Esophagus squamous epithelium (tissue), 5 donors: ENCODE measurements around the gene OBP2A. TPM values are rescaled to one million over a fixed set of nuclear protein-coding genes. Genes with fewer than 3 reads are reported as not detected.

Experiments used
- DNase-seq: peaks from one replicate; lab custom pipeline; 2025; lab: John Stamatoyannopoulos, UW
- H3K27ac ChIP-seq, 4 donors: fragments of 200-600 bp; sonication (generic); one replicate each; pipeline ENCODE4 v1.5.1; 2016 to 2019; ENCODE audit warnings: mild to moderate bottlenecking in 1 of 4
- H3K27me3 ChIP-seq, 4 donors: fragments of 200-600 bp; sonication (generic); 1 replicate in 3 of 4; 2 replicates in 1 of 4; pipeline versions ENCODE4 v1.5.1 to v1.6.0; 2017 to 2021; ENCODE audit warnings: antibody characterized with exemption in 1 of 4
- H3K36me3 ChIP-seq, 3 donors: fragments of 200-600 bp; sonication (generic); one replicate each; pipeline ENCODE4 v1.5.1; 2016 to 2019
- H3K4me1 ChIP-seq, 3 donors: fragments of 200-600 bp; sonication (generic); one replicate each; pipeline ENCODE4 v1.5.1; 2017 to 2019
- H3K4me3 ChIP-seq, 4 donors: fragments of 200-600 bp; sonication (generic); 1 replicate in 3 of 4; 2 replicates in 1 of 4; pipeline ENCODE4 v1.5.1; 2016 to 2019; ENCODE audit warnings: mild to moderate bottlenecking in 2 of 4, moderate library complexity in 1 of 4
- H3K9me3 ChIP-seq, 3 donors: fragments of 200-600 bp; sonication (generic); one replicate each; pipeline ENCODE4 v1.5.1; 2016 to 2019
- POLR2A ChIP-seq, 4 donors: fragments of 450-650 bp; IDR thresholded peaks; one replicate each; pipeline ENCODE4 v1.6.1; 2017; ENCODE audit warnings: antibody characterized with exemption in 4 of 4, mild to moderate bottlenecking in 4 of 4, moderate library complexity in 3 of 4
- WGBS, 2 donors: methylation state at CpG; one replicate each; pipeline ENCODE4 v1.1.5; 2018; 5-methylcytosine and 5-hydroxymethylcytosine counted together
- intact Hi-C: fragments of 100-400 bp; cut with DNase I; formaldehyde crosslinking; loops from one replicate; pipeline ENCODE4 v1.15.0; 2022
- total RNA-seq, 4 donors: library from RNA; depleted of rRNA; stranded (reverse); fragments of >200 nt; gene quantifications; one replicate each; pipeline ENCODE4 v1.1.0, GENCODE V29; 2016
- TF ChIP-seq, protein P1 (sequence below), 6 experiments: fragments of 450-650 bp in 4 of 6; fragments of 200-600 bp in 2 of 6; sonication (generic) in 2 of 6; IDR thresholded peaks; one replicate each; pipeline ENCODE4 v1.5.1; 2016 to 2019; ENCODE audit warnings: antibody characterized with exemption in 6 of 6, mild to moderate bottlenecking in 4 of 6, moderate library complexity in 4 of 6
- donor health status: DM: yes; HTN: yes; CAD: no.

OBP2A gene
- total RNA-seq, 4 donors from 2014 or later: not detected

DNA sequence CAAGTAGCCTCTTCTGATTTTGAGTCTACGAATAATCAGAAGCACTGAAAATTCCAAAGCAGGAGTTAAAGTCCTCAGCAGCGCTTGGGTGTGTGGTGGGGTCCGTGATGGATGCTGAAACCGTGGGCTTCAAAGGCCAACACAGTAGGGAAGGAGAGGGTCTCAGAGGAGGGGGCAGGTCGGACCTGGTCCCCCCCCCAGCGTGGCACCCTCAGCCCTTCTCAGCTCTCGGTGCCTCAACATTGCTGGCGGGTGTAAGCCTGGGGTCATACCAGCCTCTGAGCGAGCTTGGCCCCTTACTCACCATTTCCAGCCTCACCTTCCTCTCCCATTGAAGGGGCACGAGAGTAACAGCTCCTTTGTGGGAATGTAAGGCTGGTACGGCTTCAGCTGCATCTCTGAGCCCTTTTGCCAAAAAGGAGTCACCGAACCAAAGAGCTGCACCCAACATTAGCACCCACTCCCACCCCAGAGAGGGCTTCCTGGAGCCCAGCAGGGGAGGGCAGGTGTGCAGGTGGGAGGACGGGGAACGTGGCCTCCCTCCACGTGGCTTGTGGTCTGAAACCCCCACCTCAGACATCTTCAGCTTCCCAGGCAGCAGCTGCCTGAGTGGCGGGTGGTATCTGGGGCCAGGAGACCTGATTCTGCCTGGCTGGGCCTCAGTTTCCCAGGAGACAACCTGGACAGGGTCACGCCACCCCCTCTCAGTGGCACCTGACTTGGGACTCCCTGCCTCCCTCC is 31.4 kb upstream of the OBP2A start:
- no peaks in the 10 kb centered on the region for H3K36me3 ChIP-seq
- no peak overlapping the region for H3K27ac ChIP-seq
- no peaks in the 10 kb centered on the region for H3K4me1 ChIP-seq
- DNase-seq: no peak
- TF ChIP-seq, protein P1, sequence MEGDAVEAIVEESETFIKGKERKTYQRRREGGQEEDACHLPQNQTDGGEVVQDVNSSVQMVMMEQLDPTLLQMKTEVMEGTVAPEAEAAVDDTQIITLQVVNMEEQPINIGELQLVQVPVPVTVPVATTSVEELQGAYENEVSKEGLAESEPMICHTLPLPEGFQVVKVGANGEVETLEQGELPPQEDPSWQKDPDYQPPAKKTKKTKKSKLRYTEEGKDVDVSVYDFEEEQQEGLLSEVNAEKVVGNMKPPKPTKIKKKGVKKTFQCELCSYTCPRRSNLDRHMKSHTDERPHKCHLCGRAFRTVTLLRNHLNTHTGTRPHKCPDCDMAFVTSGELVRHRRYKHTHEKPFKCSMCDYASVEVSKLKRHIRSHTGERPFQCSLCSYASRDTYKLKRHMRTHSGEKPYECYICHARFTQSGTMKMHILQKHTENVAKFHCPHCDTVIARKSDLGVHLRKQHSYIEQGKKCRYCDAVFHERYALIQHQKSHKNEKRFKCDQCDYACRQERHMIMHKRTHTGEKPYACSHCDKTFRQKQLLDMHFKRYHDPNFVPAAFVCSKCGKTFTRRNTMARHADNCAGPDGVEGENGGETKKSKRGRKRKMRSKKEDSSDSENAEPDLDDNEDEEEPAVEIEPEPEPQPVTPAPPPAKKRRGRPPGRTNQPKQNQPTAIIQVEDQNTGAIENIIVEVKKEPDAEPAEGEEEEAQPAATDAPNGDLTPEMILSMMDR (IDR thresholded peaks at IDR 0.05): no peak
- no peak for TF ChIP-seq POLR2A (IDR thresholded peaks at IDR 0.05)
- H3K4me3 ChIP-seq: no peak overlapping the region
- peaks cover 0 to 24% (median 0%) of the 10 kb centered on the region in 4 donors for H3K27me3 ChIP-seq
- intact Hi-C loops: no loop called here
- H3K9me3 ChIP-seq: no peaks in the 10 kb centered on the region
- WGBS, 2 donors: 57 to 71% methylated on average over 4 to 6 of the region's 17 CpGs

DNA sequence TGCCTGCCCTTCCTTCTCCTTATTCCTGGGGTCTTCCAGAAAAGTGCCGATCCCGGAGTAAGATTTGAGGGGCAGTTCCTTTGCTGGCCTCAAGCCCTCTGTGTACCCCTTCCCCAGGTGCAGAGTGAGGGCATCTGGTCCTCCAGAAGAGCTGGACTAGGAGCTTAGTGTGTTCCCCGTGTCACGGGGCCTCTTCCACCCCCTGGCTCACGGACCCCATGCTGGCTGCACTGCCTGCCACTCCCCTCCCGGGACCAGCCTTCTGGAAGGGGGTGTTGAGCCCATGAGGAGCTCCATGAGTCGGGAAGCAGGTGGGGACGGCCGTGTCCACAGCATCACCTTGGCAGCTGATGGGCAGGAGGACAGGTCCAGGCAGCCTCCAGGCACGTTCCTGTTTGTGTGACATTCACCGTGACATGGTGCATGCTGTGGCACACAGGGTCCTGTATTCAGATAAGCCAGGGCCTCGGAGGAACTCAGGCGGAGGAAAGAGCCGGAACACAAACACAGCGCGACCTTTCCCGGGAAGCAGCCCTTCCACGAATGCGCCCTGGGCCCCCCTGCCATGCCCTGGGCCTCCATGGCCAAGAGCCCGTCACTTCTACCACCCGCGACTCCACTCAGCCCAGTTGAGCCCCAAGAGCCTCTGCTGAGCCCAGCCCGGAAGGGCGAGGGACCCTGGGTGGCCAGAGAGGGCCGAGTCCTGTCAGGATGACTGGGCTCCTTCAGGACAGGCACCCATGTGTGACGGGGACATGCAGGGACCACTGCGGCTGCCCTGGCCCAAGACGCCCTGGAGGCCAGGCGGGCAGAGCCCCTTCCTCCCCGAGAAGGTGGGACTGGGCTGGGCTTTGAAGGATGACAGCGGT is 30.6 kb upstream of the OBP2A start:
- H3K36me3 ChIP-seq: no peaks in the 10 kb centered on the region
- intact Hi-C loops: no loop called here
- peaks cover 0 to 26% (median 0%) of the 10 kb centered on the region in 4 donors for H3K27me3 ChIP-seq
- no peaks in the 10 kb centered on the region for H3K4me1 ChIP-seq
- H3K4me3 ChIP-seq: no peak overlapping the region
- no peak for TF ChIP-seq POLR2A (IDR thresholded peaks at IDR 0.05)
- TF ChIP-seq, protein P1 (IDR thresholded peaks at IDR 0.05): no peak
- 41 to 63% methylated on average over 7 to 12 of the region's 31 CpGs for WGBS, 2 donors
- no peaks in the 10 kb centered on the region for H3K9me3 ChIP-seq
- DNase-seq: no peak
- H3K27ac ChIP-seq: no peak overlapping the region

DNA sequence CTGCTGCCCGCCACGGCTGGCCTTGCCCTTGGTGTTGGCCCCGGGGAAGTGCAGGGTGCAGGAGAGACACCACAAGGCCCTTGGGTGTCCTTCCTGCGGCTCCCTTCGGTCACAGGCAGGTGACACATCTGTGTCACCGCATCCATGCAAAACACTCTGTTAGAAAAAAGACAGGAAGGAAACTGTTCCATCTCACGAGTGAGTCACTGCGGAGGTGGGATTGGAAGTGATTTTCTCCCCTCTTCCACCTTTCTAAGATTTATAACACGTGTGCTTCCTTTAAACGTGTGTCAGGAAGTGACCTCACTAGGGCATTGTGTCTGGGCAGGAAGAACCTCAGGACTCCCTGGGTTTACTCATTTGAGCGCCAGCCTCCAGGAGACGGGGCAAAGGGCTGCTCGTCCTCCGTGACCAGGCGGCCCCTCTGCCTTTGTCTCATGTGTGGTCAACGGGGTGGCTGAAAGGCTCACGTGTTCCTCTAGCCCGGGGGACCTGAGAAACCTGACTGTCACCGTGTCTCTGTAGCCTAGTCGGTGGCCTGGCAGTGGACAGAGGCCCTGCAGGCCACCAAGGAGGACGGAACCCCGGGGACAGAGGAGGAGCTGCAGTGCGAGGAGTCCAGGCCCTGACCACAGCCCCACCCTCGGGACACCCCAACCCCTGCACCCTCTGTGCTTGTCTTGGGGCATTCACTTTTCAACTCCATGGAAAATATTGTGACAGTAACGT is 29.6 kb upstream of the OBP2A start:
- 58 to 83% methylated on average over 1 to 13 of the region's 25 CpGs for WGBS, 2 donors
- Histone ChIP-seq H3K9me3 (no peaks in the 10 kb centered on the region), H3K27me3 (peaks cover 0 to 34% (median 0%) of the 10 kb centered on the region in 4 donors), H3K27ac (no peak overlapping the region), H3K4me3 (no peak overlapping the region), H3K4me1 (no peaks in the 10 kb centered on the region), H3K36me3 (no peaks in the 10 kb centered on the region)
- intact Hi-C loops: no loop called here
- no peak for DNase-seq
- no peak for TF ChIP-seq POLR2A (IDR thresholded peaks at IDR 0.05)
- TF ChIP-seq, protein P1 (IDR thresholded peaks at IDR 0.05): no peak

DNA sequence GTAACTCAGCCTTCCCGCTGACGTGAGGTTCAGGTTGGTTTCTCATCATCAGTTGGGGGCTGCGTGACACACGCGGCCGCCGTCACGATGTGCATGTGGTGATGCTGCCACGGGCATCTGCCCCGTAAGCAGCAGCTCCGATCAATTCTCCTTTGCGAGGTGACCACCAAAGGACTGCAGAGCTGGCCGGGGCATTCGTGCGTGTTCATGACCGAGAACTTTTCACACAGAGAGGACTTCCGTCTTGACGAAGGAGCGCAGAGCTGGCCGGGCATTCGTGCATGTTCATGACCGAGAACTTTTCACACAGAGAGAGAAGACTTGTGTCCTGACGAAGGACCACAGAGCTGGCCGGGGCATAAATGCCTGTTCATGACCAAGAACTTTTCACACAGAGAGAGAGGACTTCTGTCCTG is 28.5 kb upstream of the OBP2A start:
- intact Hi-C loops: no loop called here
- no peaks in the 10 kb centered on the region for H3K9me3 ChIP-seq
- H3K4me3 ChIP-seq: no peak overlapping the region
- H3K4me1 ChIP-seq: no peaks in the 10 kb centered on the region
- DNase-seq: no peak
- TF ChIP-seq, protein P1 (IDR thresholded peaks at IDR 0.05): no peak
- TF ChIP-seq POLR2A (IDR thresholded peaks at IDR 0.05): no peak
- 77 to 98% methylated on average over 4 to 7 of the region's 24 CpGs for WGBS, 2 donors
- no peak overlapping the region for H3K27ac ChIP-seq
- H3K36me3 ChIP-seq: no peaks in the 10 kb centered on the region
- peaks cover 0 to 45% (median 0%) of the 10 kb centered on the region in 4 donors for H3K27me3 ChIP-seq
